HEK293 (cell line): ENCODE measurements around the gene CDH26.

ENCODE experiments used
- CTCF ChIP-seq: fragments of 450-650 bp; formaldehyde crosslinking; IDR thresholded peaks from 2 replicates; pipeline ENCODE4 v1.5.1; 2016; ENCODE audit warnings: missing biosample characterization, missing genetic modification characterization
- KLF10 ChIP-seq: fragments of 450-650 bp; IDR thresholded peaks from 2 replicates; pipeline ENCODE4 v1.5.1; 2018; ENCODE audit warnings: missing biosample characterization, mild to moderate bottlenecking, missing genetic modification characterization
- SP2 ChIP-seq: fragments of 450-650 bp; formaldehyde crosslinking; IDR thresholded peaks from 2 replicates; pipeline ENCODE4 v1.5.1; 2016; ENCODE audit warnings: missing biosample characterization, missing genetic modification characterization
- TCF7L2 ChIP-seq: IDR thresholded peaks from 2 replicates; pipeline ENCODE4 v1.6.1; 2011; ENCODE audit warnings: low read depth, mild to moderate bottlenecking, inconsistent platforms, low read length, moderate library complexity, borderline replicate concordance
- ZNF24 ChIP-seq: fragments of 450-650 bp; formaldehyde crosslinking; IDR thresholded peaks from 2 replicates; pipeline ENCODE4 v1.5.1; 2016; ENCODE audit warnings: missing biosample characterization, missing genetic modification characterization
- ZNF274 ChIP-seq, 2 experiments: fragments of 200-500 bp in 1 of 2; fragments of 450-650 bp in 1 of 2; sonication (Bioruptor generic) in 1 of 2; formaldehyde crosslinking in 1 of 2; IDR thresholded peaks; 2 replicates each; pipeline versions ENCODE4 v1.5.1 to v1.6.1; 2014 to 2016; ENCODE audit warnings: borderline replicate concordance in 1 of 2, inconsistent platforms in 1 of 2, low read length in 1 of 2, missing biosample characterization in 1 of 2, missing genetic modification characterization in 1 of 2
- ZNF426 ChIP-seq: fragments of 450-650 bp; formaldehyde crosslinking; IDR thresholded peaks from 2 replicates; pipeline ENCODE4 v1.5.1; 2017; ENCODE audit warnings: missing biosample characterization, missing genetic modification characterization, mild to moderate bottlenecking, inconsistent platforms, moderate library complexity
- ZNF529 ChIP-seq: fragments of 450-650 bp; formaldehyde crosslinking; IDR thresholded peaks from 2 replicates; pipeline ENCODE4 v1.5.1; 2017; ENCODE audit warnings: missing genetic modification characterization, missing biosample characterization; ENCODE audit not compliant: insufficient replicate concordance
- ZNF548 ChIP-seq: fragments of 450-650 bp; formaldehyde crosslinking; IDR thresholded peaks from 2 replicates; pipeline ENCODE4 v1.5.1; 2016; ENCODE audit warnings: missing biosample characterization, missing genetic modification characterization
- ZNF76 ChIP-seq: fragments of 450-650 bp; formaldehyde crosslinking; IDR thresholded peaks from 2 replicates; pipeline ENCODE4; 2016; ENCODE audit warnings: low read depth, missing biosample characterization, missing genetic modification characterization, borderline replicate concordance
- TF ChIP-seq, protein P1 (sequence below): fragments of 450-650 bp; formaldehyde crosslinking; IDR thresholded peaks from 2 replicates; pipeline ENCODE4 v1.5.1; 2017; ENCODE audit warnings: missing biosample characterization, mild to moderate bottlenecking, missing genetic modification characterization, moderate library complexity

DNA sequence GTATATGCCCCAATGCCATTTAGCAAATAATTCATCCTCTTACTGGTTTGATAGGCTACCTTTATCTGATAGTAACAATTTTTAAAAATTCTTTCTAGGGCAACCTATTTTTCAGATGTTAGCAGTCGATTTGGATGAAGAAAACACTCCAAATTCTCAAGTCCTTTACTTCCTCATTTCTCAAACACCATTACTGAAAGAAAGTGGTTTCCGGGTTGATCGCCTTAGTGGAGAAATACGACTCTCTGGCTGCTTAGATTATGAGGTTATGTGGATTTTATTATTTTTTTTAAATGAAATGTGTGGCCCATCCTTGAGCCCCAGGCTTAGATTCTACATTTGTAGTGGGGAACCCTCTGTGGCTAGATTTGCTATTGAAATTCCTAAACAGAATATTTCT is 26.3 kb downstream of the CDH26 start:
- TF ChIP-seq SP2 (tag by site-specific recombination) (no peak), CTCF (tag by site-specific recombination) (no peak), ZNF76 (tag by site-specific recombination) (no peak), TCF7L2 (no peak), ZNF548 (no peak), KLF10 (tag by site-specific recombination) (no peak), ZNF274 (IDR thresholded peaks at IDR 0.05; ENCODE audit: low read length) (no peak), ZNF274 (tag by site-specific recombination; IDR thresholded peaks at IDR 0.05; ENCODE audit: borderline replicate concordance) (no peak), ZNF426 (tag by site-specific recombination) (no peak), ZNF24 (tag by site-specific recombination) (no peak), ZNF529 (tag by site-specific recombination) (no peak)
- TF ChIP-seq, protein P1, sequence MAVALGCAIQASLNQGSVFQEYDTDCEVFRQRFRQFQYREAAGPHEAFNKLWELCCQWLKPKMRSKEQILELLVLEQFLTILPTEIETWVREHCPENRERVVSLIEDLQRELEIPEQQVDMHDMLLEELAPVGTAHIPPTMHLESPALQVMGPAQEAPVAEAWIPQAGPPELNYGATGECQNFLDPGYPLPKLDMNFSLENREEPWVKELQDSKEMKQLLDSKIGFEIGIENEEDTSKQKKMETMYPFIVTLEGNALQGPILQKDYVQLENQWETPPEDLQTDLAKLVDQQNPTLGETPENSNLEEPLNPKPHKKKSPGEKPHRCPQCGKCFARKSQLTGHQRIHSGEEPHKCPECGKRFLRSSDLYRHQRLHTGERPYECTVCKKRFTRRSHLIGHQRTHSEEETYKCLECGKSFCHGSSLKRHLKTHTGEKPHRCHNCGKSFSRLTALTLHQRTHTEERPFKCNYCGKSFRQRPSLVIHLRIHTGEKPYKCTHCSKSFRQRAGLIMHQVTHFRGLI (tag by site-specific recombination) = no peak
